H1 (cell line): ENCODE results near the gene PRDX2. TPM values are rescaled to one million over a fixed set of nuclear protein-coding genes. Genes with fewer than 3 reads are reported as not detected.

Experiments used
- CTCF ChIA-PET: fragments of 300-600 bp; sonication (Branson Sonifier 250); formaldehyde crosslinking; loops from one replicate; lab custom pipeline; 2021; ENCODE audit not compliant: partially characterized antibody; lab: Charles Lee
- POLR2A ChIA-PET: fragments of 300-600 bp; sonication (Branson Sonifier 250); formaldehyde crosslinking; loops from one replicate; lab custom pipeline; 2021; ENCODE audit warnings: inconsistent platforms; ENCODE audit not compliant: partially characterized antibody; lab: Charles Lee
- DNase-seq, 2 experiments: peaks; one replicate each; pipeline versions ENCODE4 v3.0.0 to v3.0.0-alpha.2; 2010 to 2022; ENCODE audit warnings: low spot score in 2 of 2, low read depth in 1 of 2, mixed read lengths in 1 of 2
- FAIRE-seq: peaks from 2 replicates; lab custom pipeline; 2011; peaks lifted over from hg19 to GRCh38; lab: Jason Lieb, UNC
- H2AFZ ChIP-seq: 2 replicates; pipeline ENCODE4 v1.8.1; 2012; ENCODE audit warnings: low read length, inconsistent platforms
- H2AK5ac ChIP-seq: 2 replicates; pipeline ENCODE4 v1.6.1; 2013; ENCODE audit warnings: low read depth, low read length
- H2BK120ac ChIP-seq: replicated peaks from 2 replicates; pipeline ENCODE3; 2013; ENCODE audit warnings: low read depth, low read length, inconsistent platforms
- H2BK12ac ChIP-seq: 2 replicates; pipeline ENCODE4 v1.6.1; 2013; ENCODE audit warnings: low read depth, low read length
- H2BK15ac ChIP-seq: 2 replicates; pipeline ENCODE4 v1.6.1; 2013; ENCODE audit warnings: low read length
- H2BK20ac ChIP-seq: 2 replicates; pipeline ENCODE4 v1.6.1; 2013; ENCODE audit warnings: low read length
- H2BK5ac ChIP-seq: 2 replicates; pipeline ENCODE4 v1.6.1; 2013; ENCODE audit warnings: low read depth, low read length
- H3K14ac ChIP-seq: 2 replicates; pipeline ENCODE4 v1.6.1; 2013; ENCODE audit warnings: inconsistent platforms; ENCODE audit not compliant: insufficient read length
- H3K18ac ChIP-seq: 2 replicates; pipeline ENCODE4 v1.6.1; 2013; ENCODE audit warnings: low read length; ENCODE audit errors: extremely low read depth
- H3K23ac ChIP-seq: 2 replicates; pipeline ENCODE4 v1.6.1; 2013; ENCODE audit warnings: inconsistent platforms; ENCODE audit not compliant: insufficient read length
- H3K23me2 ChIP-seq: 2 replicates; pipeline ENCODE4 v1.6.1; 2013; ENCODE audit warnings: low read depth, low read length
- H3K27ac ChIP-seq: 2 replicates; pipeline ENCODE4 v1.6.1; 2011; ENCODE audit warnings: low read depth, low read length, inconsistent platforms
- H3K27me3 ChIP-seq, 4 experiments: replicated peaks in 1 of 4; 1 replicate in 1 of 4; 2 replicates in 3 of 4; pipeline versions ENCODE4 v1.6.1 to v1.8.1; 2011 to 2013; ENCODE audit warnings: low read length in 3 of 4, mild to moderate bottlenecking in 3 of 4, inconsistent platforms in 2 of 4, mixed read lengths in 2 of 4, moderate library complexity in 1 of 4; ENCODE audit not compliant: control insufficient read depth in 3 of 4, insufficient read depth in 3 of 4; ENCODE audit errors: extremely low read depth in 1 of 4
- H3K36me3 ChIP-seq, 4 experiments: 2 replicates each; pipeline versions ENCODE4 v1.6.1 to v1.8.1; 2011 to 2013; ENCODE audit warnings: mild to moderate bottlenecking in 4 of 4, low read length in 3 of 4, moderate library complexity in 2 of 4, control low read depth in 1 of 4, inconsistent platforms in 1 of 4; ENCODE audit not compliant: insufficient read depth in 4 of 4, control insufficient read depth in 2 of 4
- H3K4ac ChIP-seq: replicated peaks from 2 replicates; pipeline ENCODE3; 2013; ENCODE audit warnings: low read length, low read depth, mixed read lengths, inconsistent platforms; ENCODE audit not compliant: insufficient read length
- H3K4me1 ChIP-seq, 4 experiments: replicated peaks in 1 of 4; 1 replicate in 1 of 4; 2 replicates in 3 of 4; pipeline versions ENCODE4 v1.6.1 to v1.8.1; 2011 to 2013; ENCODE audit warnings: low read length in 3 of 4, inconsistent platforms in 2 of 4, mixed read lengths in 1 of 4; ENCODE audit not compliant: insufficient read depth in 4 of 4, control insufficient read depth in 3 of 4
- H3K4me2 ChIP-seq, 2 experiments: 2 replicates each; pipeline versions ENCODE4 v1.6.1 to v1.8.1; 2011 to 2013; ENCODE audit warnings: low read depth in 2 of 2, low read length in 2 of 2, control low read depth in 1 of 2, inconsistent platforms in 1 of 2, mild to moderate bottlenecking in 1 of 2; ENCODE audit not compliant: insufficient read depth in 1 of 2
- H3K4me3 ChIP-seq, 4 experiments: fragments of 200-600, 300-600 bp in 1 of 4; sonication (generic), shearing (Covaris generic), sonication (Bioruptor Twin) in 1 of 4; 2 replicates each; pipeline versions ENCODE4 v1.5.1 to v1.8.1; 2011 to 2016; ENCODE audit warnings: low read length in 4 of 4, low read depth in 3 of 4, control low read depth in 2 of 4, inconsistent platforms in 2 of 4, mild to moderate bottlenecking in 2 of 4, mixed read lengths in 1 of 4, moderate library complexity in 1 of 4; ENCODE audit not compliant: insufficient read depth in 2 of 4; ENCODE audit errors: extremely low read depth in 1 of 4
- H3K56ac ChIP-seq: replicated peaks from 2 replicates; pipeline ENCODE3; 2013; ENCODE audit warnings: low read depth, mild to moderate bottlenecking, mixed read lengths, low read length, inconsistent platforms; ENCODE audit not compliant: insufficient read length
- H3K79me1 ChIP-seq: 2 replicates; pipeline ENCODE4 v1.6.1; 2013; ENCODE audit warnings: low read depth, low read length, control low read depth
- H3K79me2 ChIP-seq, 2 experiments: 2 replicates each; pipeline versions ENCODE4 v1.6.1 to v1.8.1; 2012 to 2013; ENCODE audit warnings: low read length in 2 of 2, mild to moderate bottlenecking in 2 of 2, inconsistent platforms in 1 of 2; ENCODE audit not compliant: insufficient read depth in 2 of 2, control insufficient read depth in 1 of 2
- H3K9ac ChIP-seq, 4 experiments: replicated peaks in 1 of 4; 1 replicate in 1 of 4; 2 replicates in 3 of 4; pipeline versions ENCODE4 v1.6.1 to v1.8.1; 2011 to 2013; ENCODE audit warnings: low read depth in 3 of 4, low read length in 3 of 4, control low read depth in 2 of 4, mild to moderate bottlenecking in 2 of 4, moderate library complexity in 2 of 4, inconsistent platforms in 1 of 4; ENCODE audit errors: extremely low read depth in 1 of 4
- H3K9me3 ChIP-seq, 2 experiments: 2 replicates each; pipeline versions ENCODE4 v1.6.1 to v1.8.1; 2012 to 2013; ENCODE audit warnings: mild to moderate bottlenecking in 2 of 2, moderate library complexity in 2 of 2, control low read depth in 1 of 2, inconsistent platforms in 1 of 2, low read depth in 1 of 2, low read length in 1 of 2, mixed read lengths in 1 of 2; ENCODE audit not compliant: insufficient read depth in 2 of 2
- H4K20me1 ChIP-seq, 2 experiments: replicated peaks in 1 of 2; 2 replicates each; pipeline versions ENCODE3 to v1.8.1; 2011 to 2013; ENCODE audit warnings: inconsistent platforms in 2 of 2, low read length in 2 of 2, mild to moderate bottlenecking in 1 of 2; ENCODE audit not compliant: insufficient read depth in 2 of 2, control insufficient read depth in 1 of 2
- H4K5ac ChIP-seq: 2 replicates; pipeline ENCODE4 v1.6.1; 2013; ENCODE audit warnings: low read length, low read depth, mixed read lengths, inconsistent platforms; ENCODE audit not compliant: insufficient read length
- H4K8ac ChIP-seq: 2 replicates; pipeline ENCODE4 v1.8.0; 2013; ENCODE audit warnings: mild to moderate bottlenecking, moderate library complexity, low read length, inconsistent platforms; ENCODE audit not compliant: insufficient read depth; ENCODE audit errors: extremely low read depth
- H4K91ac ChIP-seq: replicated peaks from 2 replicates; pipeline ENCODE3; 2013; ENCODE audit warnings: low read length, mixed read lengths, inconsistent platforms; ENCODE audit not compliant: insufficient read length
- EGR1 ChIP-seq: IDR thresholded peaks from 2 replicates; pipeline ENCODE4 v1.6.1; 2011; ENCODE audit warnings: low read depth, low read length, borderline replicate concordance
- HDAC2 ChIP-seq, 2 experiments: fragments of 300-600 bp in 1 of 2; sonication (generic) in 1 of 2; IDR thresholded peaks; 2 replicates each; pipeline ENCODE4 v1.6.1; 2011 to 2012; ENCODE audit warnings: low read depth in 2 of 2, low read length in 2 of 2, mild to moderate bottlenecking in 2 of 2, moderate library complexity in 2 of 2, borderline replicate concordance in 1 of 2, inconsistent platforms in 1 of 2
- WGBS, 2 experiments: shearing (Covaris generic) in 1 of 2; methylation state at CpG; one replicate each; pipeline versions ENCODE4 v1.1.6 to v1.1.7; 2013 to 2015; ENCODE audit warnings: low lambda C conversion rate in 2 of 2, mixed read lengths in 2 of 2, inconsistent platforms in 1 of 2, low coverage in 1 of 2, missing lambda C conversion rate in 1 of 2; ENCODE audit not compliant: insufficient replicate concordance in 2 of 2, insufficient coverage in 1 of 2, insufficient read length in 1 of 2; ENCODE audit errors: extremely low coverage in 1 of 2, missing lambda C conversion rate in 1 of 2; 5-methylcytosine and 5-hydroxymethylcytosine counted together
- polyA plus RNA-seq, 7 experiments: library from polyadenylated mRNA; depleted of rRNA in 3 of 7; stranded (reverse) in 5 of 7; unstranded in 2 of 7; fragments of >200 nt in 5 of 7; fragments of 200-250 nt in 2 of 7; gene quantifications; 1 replicate in 5 of 7; 2 replicates in 1 of 7; 4 replicates in 1 of 7; pipeline versions ENCODE4 v1.2.1 to v1.2.3, GENCODE V29; 2011 to 2013; ENCODE audit warnings: missing spikeins in 2 of 7, mixed read lengths in 2 of 7
- total RNA-seq: library from RNA; stranded (reverse); fragmentation: NEBNext Ultra II Directional; extraction: Animal tissue kit (Norgen Biotek cat#: 25700); gene quantifications from 2 replicates; pipeline ENCODE4 v1.2.1, GENCODE V29; 2021

Gene PRDX2
- total and polyA plus RNA-seq, 2 of the 8 experiments (the other 6 are each of a cell fraction or from before 2014, with no cell fraction given): 380 to 748 TPM

DNA sequence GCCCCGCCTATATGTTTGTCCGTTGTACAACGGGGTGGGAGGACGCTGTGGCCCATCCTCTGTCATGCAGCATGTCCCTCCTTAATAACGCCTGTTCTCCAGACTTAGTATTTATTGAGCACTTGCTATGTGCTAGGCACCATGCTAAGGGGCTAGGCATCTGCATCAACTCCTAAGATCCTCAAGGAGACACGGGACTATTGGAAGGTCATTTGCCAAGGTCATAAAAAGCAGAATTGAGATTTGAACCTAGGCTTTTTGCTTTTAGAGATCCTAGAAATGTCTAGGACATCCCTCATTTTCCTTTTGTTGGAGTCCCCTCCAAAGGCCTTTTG, 34.9 kb upstream of the PRDX2 start:
- DNase-seq (no peak), FAIRE-seq (no peak)
- WGBS, 2 experiments: 21% methylated on average over 6 of the region's 6 CpGs; no CpG with 5 or more reads in 1 of the 2 experiments
- H3K4me3 ChIP-seq: peak overlapping the region in 1 of 4 experiments; percentile 81; a peak in 1 of 8 replicates
- H3K36me3 ChIP-seq: no peaks in the 10 kb centered on the region
- no peak overlapping the region for H3K14ac ChIP-seq
- H3K79me2 ChIP-seq: no peaks in the 10 kb centered on the region
- no peaks in the 10 kb centered on the region; the same call in 1 of the 2 replicates for H3K79me1 ChIP-seq
- H2AK5ac ChIP-seq: no peak overlapping the region
- peaks cover 8 to 44% (median 21%) of the 10 kb centered on the region in 4 experiments for H3K4me1 ChIP-seq
- TF ChIP-seq HDAC2 (IDR thresholded peaks at IDR 0.05; ENCODE audit: borderline replicate concordance in 1 of 2, low read depth in 2 of 2, low read length in 2 of 2) (no peak), EGR1 (no peak)
- ChIA-PET CTCF (interaction anchor here (1.2 to 1.5 kb wide), 4 partner anchors 8 to 50 kb away, joined by 3 to 18 read pairs (median 8); partner anchors contain the start of gene KLF1), POLR2A (interaction anchor here (1.0 to 1.4 kb wide), 3 partner anchors 9 to 101 kb away, joined by 4 read pairs; no protein-coding TSS in a partner anchor)
- peaks cover 0 to 13% (median 9%) of the 10 kb centered on the region in 4 experiments; a peak in 5 of 7 replicates for H3K27me3 ChIP-seq
- no peak overlapping the region for H3K4ac ChIP-seq
- no peak overlapping the region for H4K91ac ChIP-seq
- no peak overlapping the region for H2BK120ac ChIP-seq
- no peak overlapping the region for H2BK20ac ChIP-seq
- no peak overlapping the region for H3K56ac ChIP-seq
- H3K23me2 ChIP-seq: peaks cover 25% of the 10 kb centered on the region
- H3K18ac ChIP-seq: no peak overlapping the region
- 0 out of 2 replicates have a peak overlapping the region, but pooled peaks have one; percentile 20 for H2BK5ac ChIP-seq
- no peak overlapping the region; the same call in 1 of the 2 replicates for H2BK15ac ChIP-seq
- H3K9me3 ChIP-seq: no peaks in the 10 kb centered on the region
- H2AFZ ChIP-seq: no peak overlapping the region
- H3K4me2 ChIP-seq: peak overlapping the region; percentile 81 to 88
- H3K23ac ChIP-seq: no peak overlapping the region
- H4K5ac ChIP-seq: no peak overlapping the region
- H4K8ac ChIP-seq: no peak overlapping the region
- peak overlapping the region; percentile 6; the same call in 1 of the 2 replicates for H3K27ac ChIP-seq
- peaks cover 0 to 20% of the 10 kb centered on the region in 2 experiments for H4K20me1 ChIP-seq
- no peak overlapping the region for H3K9ac ChIP-seq
- no peak overlapping the region; the same call in 1 of the 2 replicates for H2BK12ac ChIP-seq
